ENCODE data around the gene CBLN3. TPM values are rescaled to one million over a fixed set of nuclear protein-coding genes. Genes with fewer than 3 reads are reported as not detected.

The CBLN3 gene
- total RNA-seq, 1 experiment from 2014 or later: 2.0 TPM

- H3K36me3 ChIP-seq (ENCODE audit: control insufficient read depth in 1 of 2, insufficient read depth in 2 of 2, low read length in 2 of 2): no peaks in the 10 kb centered on the region
- no peak overlapping the region for H3K9ac ChIP-seq (ENCODE audit: low read length)
- DNase-seq (ENCODE audit: low read depth, low spot score) (no peak), ATAC-seq (no peak)
- no peak overlapping the region for H3K27ac ChIP-seq (ENCODE audit: low read depth, low read length)
- CTCF ChIA-PET: interaction anchor here (1.5 to 2.1 kb wide), 2 partner anchors 21 to 22 kb away, joined by 5 to 6 read pairs; partner anchors contain the start of genes CBLN3 and KHNYN
- H2AFZ ChIP-seq (ENCODE audit: low read depth, low read length, poor library complexity, severe bottlenecking): no peak overlapping the region
- RAD21 ChIA-PET (ENCODE audit: low non-redundant PET in 1 of 2, low total read pairs in 2 of 2, uncharacterized antibody in 2 of 2, unreplicated experiment in 2 of 2): no interaction called here
- no peaks in the 10 kb centered on the region for H3K27me3 ChIP-seq (ENCODE audit: insufficient read depth, low read length)
- H3K4me3 ChIP-seq (replicated peaks in 1 of 2; ENCODE audit: low read depth in 1 of 2, low read length in 2 of 2): no peak overlapping the region
- H3K79me2 ChIP-seq (ENCODE audit: insufficient read depth, low read length): no peaks in the 10 kb centered on the region
- no peaks in the 10 kb centered on the region for H3K9me3 ChIP-seq (ENCODE audit: control insufficient read depth in 1 of 2, insufficient read depth in 1 of 2, low read depth in 1 of 2, low read length in 2 of 2)
- intact Hi-C loops (cut with micrococcal nuclease): no loop called here
- no TSS peak for BruUV-seq (replicated peaks)
- no peaks in the 10 kb centered on the region for H3K9me2 ChIP-seq (ENCODE audit: insufficient read depth)
- H3K4me1 ChIP-seq (ENCODE audit: control insufficient read depth in 1 of 2, insufficient read depth in 2 of 2, low read length in 2 of 2): no peaks in the 10 kb centered on the region
- TF ChIP-seq, protein P1, sequence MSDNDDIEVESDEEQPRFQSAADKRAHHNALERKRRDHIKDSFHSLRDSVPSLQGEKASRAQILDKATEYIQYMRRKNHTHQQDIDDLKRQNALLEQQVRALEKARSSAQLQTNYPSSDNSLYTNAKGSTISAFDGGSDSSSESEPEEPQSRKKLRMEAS (IDR thresholded peaks at IDR 0.05): no peak
- no peak for TF ChIP-seq JUND (IDR thresholded peaks at IDR 0.05)
- no peak for TF ChIP-seq ZNF274 (IDR thresholded peaks at IDR 0.05; ENCODE audit: low read depth, low read length)
- H3K4me2 ChIP-seq (ENCODE audit: low read length): no peak overlapping the region
- POLR2A ChIA-PET: interaction anchor here (1.0 kb wide), 1 partner anchor 23 kb away, joined by 3 read pairs; no protein-coding TSS in a partner anchor
- H4K20me1 ChIP-seq (ENCODE audit: insufficient read depth): no peaks in the 10 kb centered on the region
These were observed 20.3 kb downstream of the CBLN3 start for GRCh38 chr14:24409192-24409591.

DNA sequence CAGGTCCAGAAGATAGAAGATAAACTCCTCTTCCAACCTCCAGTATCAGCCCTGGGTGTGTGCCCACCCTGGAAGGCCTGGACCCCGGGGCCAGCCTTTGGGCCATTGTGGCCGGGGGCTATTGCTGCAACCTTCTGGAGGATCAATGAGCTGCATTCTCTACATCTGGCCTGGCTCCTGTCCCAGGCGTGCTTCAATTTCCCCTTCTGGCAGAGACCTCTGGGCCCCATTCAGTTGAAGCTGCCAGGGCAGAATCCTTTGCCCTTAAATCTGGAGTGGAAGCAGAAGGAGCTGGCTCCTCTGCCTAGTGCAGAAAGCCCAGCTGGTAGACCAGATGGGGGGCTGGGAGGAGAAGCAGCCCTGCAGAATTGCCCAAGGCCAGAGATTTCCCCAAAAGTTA, 20.7 kb downstream of the CBLN3 start:
- ChIA-PET POLR2A (interaction anchor here (1.0 kb wide), 1 partner anchor 23 kb away, joined by 3 read pairs; no protein-coding TSS in a partner anchor), RAD21 (ENCODE audit: low non-redundant PET in 1 of 2, low total read pairs in 2 of 2, uncharacterized antibody in 2 of 2, unreplicated experiment in 2 of 2) (no interaction called here), CTCF (interaction anchor here (1.5 to 2.1 kb wide), 2 partner anchors 21 to 23 kb away, joined by 5 to 6 read pairs; partner anchors contain the start of genes CBLN3 and KHNYN)
- no peak for DNase-seq (ENCODE audit: low read depth, low spot score)
- no peaks in the 10 kb centered on the region for H4K20me1 ChIP-seq (ENCODE audit: insufficient read depth)
- intact Hi-C loops (cut with micrococcal nuclease): no loop called here
- H3K27me3 ChIP-seq (ENCODE audit: insufficient read depth, low read length): no peaks in the 10 kb centered on the region
- no peak overlapping the region for H2AFZ ChIP-seq (ENCODE audit: low read depth, low read length, poor library complexity, severe bottlenecking)
- H3K4me1 ChIP-seq (ENCODE audit: control insufficient read depth in 1 of 2, insufficient read depth in 2 of 2, low read length in 2 of 2): no peaks in the 10 kb centered on the region
- TF ChIP-seq RAD21 (IDR thresholded peaks at IDR 0.05; ENCODE audit: low read depth) (no peak), POLR2AphosphoS5 (IDR thresholded peaks at IDR 0.05; ENCODE audit: low read depth, low read length) (no peak), YY1 (IDR thresholded peaks at IDR 0.05; ENCODE audit: extremely low read depth, insufficient replicate concordance, low read depth, low read length) (no peak), ZNF274 (IDR thresholded peaks at IDR 0.05; ENCODE audit: low read depth, low read length) (no peak), POLR2A (IDR thresholded peaks at IDR 0.05; ENCODE audit: borderline replicate concordance, extremely low read depth, insufficient read depth, insufficient read length) (no peak), SRF (IDR thresholded peaks at IDR 0.05; ENCODE audit: low read depth) (no peak), REST (IDR thresholded peaks at IDR 0.05; ENCODE audit: low read depth) (no peak), EZH2 (IDR thresholded peaks at IDR 0.05) (no peak)
- TF ChIP-seq, protein P1 (IDR thresholded peaks at IDR 0.05): no peak
- H3K4me3 ChIP-seq (replicated peaks in 1 of 2; ENCODE audit: low read depth in 1 of 2, low read length in 2 of 2): no peak overlapping the region
- no peak for ATAC-seq
- no peaks in the 10 kb centered on the region for H3K9me2 ChIP-seq (ENCODE audit: insufficient read depth)
- no TSS peak for BruUV-seq (replicated peaks)
- no peak overlapping the region for H3K27ac ChIP-seq (ENCODE audit: low read depth, low read length)
- H3K9me3 ChIP-seq (ENCODE audit: control insufficient read depth in 1 of 2, insufficient read depth in 1 of 2, low read depth in 1 of 2, low read length in 2 of 2): no peaks in the 10 kb centered on the region
- no peaks in the 10 kb centered on the region for H3K36me3 ChIP-seq (ENCODE audit: control insufficient read depth in 1 of 2, insufficient read depth in 2 of 2, low read length in 2 of 2)
- H3K79me2 ChIP-seq (ENCODE audit: insufficient read depth, low read length): no peaks in the 10 kb centered on the region
- H3K9ac ChIP-seq (ENCODE audit: low read length): no peak overlapping the region
- H3K4me2 ChIP-seq (ENCODE audit: low read length): no peak overlapping the region
